RCC 7860 (cell line): ENCODE data around the gene EDIL3.
"Not testable (repeated sequence)": the region's sequence is repeated elsewhere in the genome, so short reads cannot be mapped to it uniquely, and the experiment has no call there.

Source experiments
- DNase-seq: peaks from one replicate; pipeline ENCODE4 v3.0.0-alpha.2; 2015; ENCODE audit warnings: low spot score
- FAIRE-seq: peaks from 2 replicates; lab custom pipeline; 2012; peaks lifted over from hg19 to GRCh38; lab: Jason Lieb, UNC

EDIL3 gene

GRCh38 chr5:84086511-84086910 lies 298.2 kb downstream of the EDIL3 start:
- no peak for DNase-seq
- no peak for FAIRE-seq

GRCh38 chr5:84085387-84086041 lies 299.2 kb downstream of the EDIL3 start:
- FAIRE-seq (no peak), DNase-seq (no peak)

- FAIRE-seq = no peak
- no peak for DNase-seq
Measured at GRCh38 chr5:84080908-84081307, 303.8 kb downstream of the EDIL3 start.

GRCh38 chr5:84072339-84072738 lies 312.3 kb downstream of the EDIL3 start:
- DNase-seq = no peak
- FAIRE-seq = no peak

- DNase-seq (no peak), FAIRE-seq (no peak)
Measured at GRCh38 chr5:84069608-84070179, 315.0 kb downstream of the EDIL3 start.

- no peak for DNase-seq
- no peak for FAIRE-seq
Measured at GRCh38 chr5:84063041-84063440, 321.6 kb downstream of the EDIL3 start.

- FAIRE-seq (no peak), DNase-seq (no peak)
Measured at GRCh38 chr5:84059672-84060071, 325.0 kb downstream of the EDIL3 start.

- DNase-seq (no peak), FAIRE-seq (no peak)
Measured at GRCh38 chr5:84058561-84058960, 326.1 kb downstream of the EDIL3 start.

GRCh38 chr5:84057211-84057610 lies 327.5 kb downstream of the EDIL3 start:
- no peak for DNase-seq
- no peak for FAIRE-seq

- FAIRE-seq (no peak), DNase-seq (no peak)
Measured at GRCh38 chr5:84045964-84046363, 338.7 kb downstream of the EDIL3 start.

- DNase-seq = no peak
- no peak for FAIRE-seq
Measured at GRCh38 chr5:84036842-84037241, 347.8 kb downstream of the EDIL3 start.

GRCh38 chr5:84032324-84032723 lies 352.4 kb downstream of the EDIL3 start:
- no peak for DNase-seq
- no peak for FAIRE-seq

- no peak for DNase-seq
- no peak for FAIRE-seq
Measured at GRCh38 chr5:84028093-84028492, 356.6 kb downstream of the EDIL3 start.

GRCh38 chr5:84018521-84018920 lies 366.2 kb downstream of the EDIL3 start:
- not testable (repeated sequence) for DNase-seq, FAIRE-seq

GRCh38 chr5:84017523-84018172 lies 367.0 kb downstream of the EDIL3 start:
- FAIRE-seq = no peak
- DNase-seq = no peak

- DNase-seq (no peak), FAIRE-seq (no peak)
Measured at GRCh38 chr5:84016085-84016484, 368.6 kb downstream of the EDIL3 start.

GRCh38 chr5:84014966-84015365 lies 369.7 kb downstream of the EDIL3 start:
- DNase-seq (no peak), FAIRE-seq (no peak)

- no peak for FAIRE-seq
- no peak for DNase-seq
Measured at GRCh38 chr5:83993803-83994202, 390.9 kb downstream of the EDIL3 start.

- FAIRE-seq (no peak), DNase-seq (no peak)
Measured at GRCh38 chr5:83991566-83992224, 393.0 kb downstream of the EDIL3 start.

- DNase-seq = no peak
- no peak for FAIRE-seq
Measured at GRCh38 chr5:83988293-83988685, 396.4 kb downstream of the EDIL3 start.

- DNase-seq = no peak
- no peak for FAIRE-seq
Measured at GRCh38 chr5:83987513-83988292, 397.0 kb downstream of the EDIL3 start.
